Femur (tissue), 1 donor: ENCODE results near the gene TRAF3.
"Not testable (repeated sequence)": the region's sequence is repeated elsewhere in the genome, so short reads cannot be mapped to it uniquely, and the experiment has no call there.

Experiments
- DNase-seq: peaks from one replicate; pipeline ENCODE4 v3.0.0-alpha.2; 2017

The TRAF3 gene

DNA sequence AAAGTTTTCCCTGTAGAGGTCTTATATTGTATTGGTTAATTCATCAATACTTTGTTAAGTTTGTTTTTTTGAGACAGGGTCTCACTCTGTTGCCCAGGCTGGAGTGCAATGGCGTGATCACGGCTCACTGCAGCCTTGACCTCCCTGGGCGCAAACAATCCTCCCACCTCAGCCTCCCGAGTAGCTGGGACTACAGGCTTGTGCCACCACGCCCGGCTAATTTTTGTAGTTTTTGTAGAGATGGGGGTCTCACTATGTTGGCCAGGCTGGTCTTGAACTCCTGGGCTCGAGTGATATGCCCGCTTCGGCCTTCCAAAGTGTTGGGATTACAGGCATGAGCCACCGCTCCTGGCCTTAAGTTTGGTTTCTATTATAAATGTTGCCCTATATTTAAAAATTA lies 149.6 kb downstream of the TRAF3 start:
- DNase-seq: not testable (repeated sequence)

- no peak for DNase-seq
Measured at GRCh38 chr14:102927346-102927877, 150.2 kb downstream of the TRAF3 start.

DNA sequence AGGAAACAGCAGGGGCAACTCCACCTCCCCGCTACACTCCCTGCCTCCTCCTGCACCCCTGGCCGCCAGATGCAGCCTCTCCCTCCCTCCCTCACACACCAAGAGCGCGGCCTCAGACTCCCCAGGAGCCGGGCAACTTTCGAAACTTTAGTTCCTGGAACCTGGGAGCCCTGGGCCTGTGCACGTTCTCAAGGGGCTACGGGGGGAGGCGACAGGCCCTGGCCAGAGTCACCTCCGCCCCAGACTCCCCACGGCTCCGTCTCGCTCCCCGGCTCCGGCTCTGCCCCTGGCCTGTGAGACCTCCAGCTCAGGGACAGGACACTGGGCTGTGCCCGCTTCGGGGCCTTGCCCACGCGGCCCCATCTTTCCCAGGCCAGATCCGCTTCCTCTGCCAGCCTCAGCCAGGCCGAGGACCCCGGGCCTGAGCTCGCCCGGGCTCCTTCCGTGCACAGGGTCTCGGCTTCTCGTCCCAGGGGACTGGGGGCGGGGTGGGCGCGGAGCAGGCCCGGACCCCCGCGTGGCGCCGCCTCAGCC lies 150.7 kb downstream of the TRAF3 start:
- peak; percentile 33 for DNase-seq

DNA sequence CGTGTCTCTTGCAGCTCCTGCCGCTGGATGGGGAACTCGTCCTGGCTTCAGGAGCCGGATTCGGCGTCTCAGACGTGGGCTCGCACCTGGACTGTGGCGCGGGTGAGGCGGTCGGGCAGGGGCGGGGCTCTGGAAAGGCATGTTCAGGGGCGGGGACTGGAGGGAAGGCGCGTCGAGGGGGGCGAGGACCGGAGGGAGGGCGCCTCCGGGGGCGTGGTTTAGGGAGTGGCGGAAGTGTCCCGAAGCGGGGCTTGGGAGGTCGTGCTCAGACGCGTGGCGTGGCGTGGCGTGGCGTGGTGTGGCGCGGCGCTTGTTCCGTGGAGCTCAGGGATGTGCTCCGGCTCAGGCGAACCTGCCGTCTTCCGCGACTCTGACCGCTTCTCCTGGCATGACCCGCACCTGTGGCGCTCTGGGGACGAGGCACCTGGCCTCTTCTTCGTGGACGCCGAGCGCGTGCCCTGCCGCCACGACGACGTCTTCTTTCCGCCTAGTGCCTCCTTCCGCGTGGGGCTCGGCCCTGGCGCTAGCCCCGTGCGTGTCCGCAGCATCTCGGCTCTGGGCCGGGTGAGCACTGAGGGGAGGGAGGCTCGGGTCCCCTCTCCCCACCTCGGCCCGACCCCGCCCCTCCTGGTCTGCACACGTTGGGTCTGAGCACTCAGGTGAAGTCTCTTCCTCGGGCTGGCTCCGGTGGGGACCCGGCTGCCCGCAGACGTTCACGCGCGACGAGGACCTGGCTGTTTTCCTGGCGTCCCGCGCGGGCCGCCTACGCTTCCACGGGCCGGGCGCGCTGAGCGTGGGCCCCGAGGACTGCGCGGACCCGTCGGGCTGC lies 151.4 kb downstream of the TRAF3 start:
- peak; percentile 81 for DNase-seq

GRCh38 chr14:102929241-102930137 lies 152.2 kb downstream of the TRAF3 start:
- no peak for DNase-seq

- DNase-seq: no peak
Measured at GRCh38 chr14:102930138-102930752, 153.0 kb downstream of the TRAF3 start.

GRCh38 chr14:102930753-102931579 lies 153.7 kb downstream of the TRAF3 start:
- no peak for DNase-seq

GRCh38 chr14:102931580-102932285 lies 154.5 kb downstream of the TRAF3 start:
- no peak for DNase-seq

- DNase-seq: no peak
Measured at GRCh38 chr14:102932484-102933248, 155.4 kb downstream of the TRAF3 start.

DNA sequence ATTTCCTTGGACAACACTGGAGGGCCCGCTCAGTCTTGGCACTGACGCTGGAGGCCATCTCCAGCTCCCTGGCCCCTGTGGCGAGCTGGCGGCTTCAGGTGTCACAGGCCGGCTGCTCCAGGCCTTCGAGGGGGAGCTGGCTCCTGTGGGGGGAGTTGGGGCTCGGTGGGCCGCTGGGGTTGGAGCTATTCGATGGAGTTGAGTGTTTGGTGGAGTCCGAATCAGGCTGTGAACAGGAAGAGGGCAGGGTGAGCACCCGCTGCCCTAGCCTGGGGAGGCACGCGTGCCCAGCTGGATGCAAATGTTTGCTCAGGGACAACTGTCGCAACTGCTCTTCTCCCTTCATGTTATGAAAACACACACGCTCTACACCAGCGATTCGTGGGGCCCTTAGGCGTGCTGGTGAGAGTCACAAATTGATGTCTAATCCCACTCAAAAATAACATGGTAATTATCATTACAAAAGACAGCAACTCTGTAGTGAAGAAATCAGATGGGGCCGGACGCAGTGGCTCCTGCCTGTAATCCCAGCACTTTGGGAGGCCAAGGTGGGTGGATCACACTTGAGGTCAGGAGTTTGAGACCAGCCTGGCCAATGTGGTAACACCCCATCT lies 156.5 kb downstream of the TRAF3 start:
- no peak for DNase-seq

DNA sequence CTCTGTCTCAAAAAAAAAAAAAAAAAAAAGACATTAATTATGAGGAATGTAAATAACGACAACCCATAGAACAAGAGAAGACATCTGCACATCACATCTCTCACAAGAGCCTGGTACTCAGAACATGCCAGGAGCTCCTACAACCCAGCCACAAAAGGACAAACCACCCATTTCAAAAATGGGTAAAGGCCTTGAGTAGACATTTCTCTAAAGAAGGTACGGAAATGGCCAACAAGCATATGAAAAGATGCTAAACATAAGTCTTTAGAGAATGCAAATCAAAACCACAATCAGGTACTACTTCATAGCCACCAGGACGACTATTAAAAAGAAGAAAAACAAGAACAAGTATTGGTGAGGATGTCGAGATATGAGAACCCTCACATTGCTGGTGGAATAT lies 158.5 kb downstream of the TRAF3 start:
- no peak for DNase-seq

DNA sequence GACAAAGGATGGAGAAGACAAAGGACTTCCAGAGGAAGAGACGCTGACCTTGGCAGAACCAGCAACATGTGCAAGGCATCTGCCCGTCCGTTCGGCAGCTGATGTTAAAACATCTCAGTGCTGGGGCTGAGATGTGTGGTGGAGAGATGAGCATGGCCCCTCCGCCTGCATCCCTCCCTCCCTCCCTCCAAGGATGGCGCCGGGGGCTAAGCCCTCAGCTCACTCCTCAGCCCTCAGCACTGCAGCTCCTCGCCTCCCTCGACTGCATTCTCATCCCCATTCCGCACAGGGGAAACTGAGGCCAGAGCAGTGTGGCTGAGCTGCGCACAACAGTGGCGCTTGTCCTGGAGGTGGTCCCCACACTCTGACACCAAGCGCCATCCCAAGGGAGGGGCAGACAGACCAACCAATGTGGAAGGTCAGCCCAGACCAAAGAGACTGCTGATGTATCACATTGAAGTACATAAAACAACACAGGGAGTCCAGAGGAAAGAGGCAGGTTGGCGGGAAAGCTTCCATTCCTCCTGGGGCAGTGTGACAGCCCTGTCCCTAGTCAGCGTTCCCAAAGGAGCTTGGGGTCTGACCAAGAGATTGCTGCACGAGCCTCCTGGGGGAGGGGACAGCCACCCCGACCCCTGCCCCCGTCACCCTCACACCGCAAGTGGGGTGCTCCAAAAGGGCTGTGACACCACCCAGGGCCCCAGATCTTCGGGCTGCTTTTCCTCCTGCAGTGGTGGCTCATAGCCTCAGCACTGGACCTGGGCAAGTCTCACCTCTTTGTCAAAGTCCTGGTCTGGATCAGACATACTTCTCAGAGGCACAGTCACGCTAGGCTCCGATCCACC lies 160.3 kb downstream of the TRAF3 start:
- no peak for DNase-seq

GRCh38 chr14:102938191-102938590 lies 160.9 kb downstream of the TRAF3 start:
- no peak for DNase-seq

DNA sequence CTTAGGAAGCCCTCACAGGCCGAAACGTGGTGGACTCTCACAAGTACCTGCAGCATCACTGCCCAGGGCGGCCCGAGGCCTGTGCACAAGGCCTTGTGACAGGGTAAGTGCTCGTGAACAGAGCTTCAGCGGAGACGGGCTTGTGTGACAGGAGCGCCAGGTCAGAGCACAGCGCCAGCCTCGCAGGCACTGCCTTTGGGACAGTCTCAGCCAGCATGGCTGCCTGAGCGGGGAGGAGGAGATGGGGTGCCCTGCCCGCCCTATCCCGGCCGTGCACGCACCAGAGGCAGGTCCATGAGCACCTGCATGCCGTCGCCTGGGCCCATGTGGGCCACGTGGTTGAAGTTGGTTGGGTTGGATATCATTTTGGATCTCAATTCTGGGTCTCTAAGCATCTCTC lies 162.1 kb downstream of the TRAF3 start:
- DNase-seq: no peak

- no peak for DNase-seq
Measured at GRCh38 chr14:102939820-102940561, 162.7 kb downstream of the TRAF3 start.

DNA sequence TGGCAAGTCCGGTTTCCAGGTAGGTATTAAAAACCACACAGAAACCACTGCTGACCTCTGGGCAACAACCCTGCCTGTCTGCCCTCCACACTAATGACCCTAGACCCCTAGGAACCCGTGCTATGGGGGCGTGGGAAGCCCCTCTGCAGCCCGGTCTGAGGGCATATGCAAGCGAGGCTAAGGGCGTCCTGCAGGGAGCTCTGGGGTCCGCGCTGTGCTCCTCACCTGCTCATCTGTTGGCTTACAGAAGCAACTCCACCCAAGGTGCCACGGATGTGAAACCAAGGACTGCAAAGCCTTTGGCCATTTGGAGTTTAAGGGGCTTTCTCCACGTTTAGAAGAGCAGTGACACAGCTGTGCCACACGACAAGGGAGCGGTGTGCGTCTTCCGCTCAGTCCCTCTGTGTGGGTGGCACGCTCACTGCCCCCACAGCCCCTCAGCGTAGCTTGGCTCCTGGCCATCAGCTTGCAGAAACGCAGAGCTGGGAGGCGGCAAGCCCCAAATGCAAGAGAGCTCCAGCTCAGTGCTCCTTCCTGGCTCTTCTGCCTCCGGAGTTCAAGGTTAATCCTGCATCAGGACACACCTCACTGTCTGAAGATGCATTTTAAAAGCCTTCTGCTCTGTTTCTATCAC lies 163.6 kb downstream of the TRAF3 start:
- no peak for DNase-seq

DNA sequence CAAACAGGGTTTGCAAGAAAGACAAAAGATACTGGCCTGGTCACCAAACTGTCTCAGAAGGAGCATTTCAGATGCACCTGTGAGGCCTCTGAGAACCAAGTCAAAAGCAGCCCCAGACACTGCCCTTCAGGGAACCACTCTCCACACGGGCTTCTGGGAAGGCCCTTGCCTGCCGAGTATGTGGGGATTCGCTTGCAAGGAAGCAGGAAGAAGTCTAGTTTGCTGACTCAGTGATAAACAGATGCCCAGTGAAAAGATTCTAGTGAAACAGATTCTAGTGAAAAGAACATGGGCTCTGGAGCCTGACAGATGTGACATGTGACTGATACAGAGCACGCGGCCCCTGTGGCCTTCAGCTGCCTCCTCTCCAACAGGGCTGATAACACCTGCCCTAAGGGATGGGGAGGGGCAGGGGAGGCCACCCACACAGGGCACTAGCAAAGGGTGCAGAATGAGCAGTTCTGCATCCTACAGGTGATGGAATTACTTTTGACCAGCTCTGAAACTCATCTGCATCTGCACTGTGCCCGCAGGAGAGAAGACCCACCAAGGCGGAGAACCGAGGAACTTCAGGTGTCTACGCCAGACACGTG lies 164.3 kb downstream of the TRAF3 start:
- no peak for DNase-seq
